CD4-positive, alpha-beta T cell treated with Interferon gamma for 1 hour (primary cell): ENCODE measurements around the gene CNR1.
"Not testable (repeated sequence)": the region's sequence is repeated elsewhere in the genome, so short reads cannot be mapped to it uniquely, and the experiment has no call there.

Source experiments
- DNase-seq: peaks from one replicate; pipeline ENCODE4 v3.0.0-alpha.2; 2020

The CNR1 gene

GRCh38 chr6:88165844-88166492 lies at the start of gene CNR1:
CNR1 (minus strand) TSS chr6:88166347; CDS start chr6:88145274, 21,073 bp downstream.
- peak; percentile 30 for DNase-seq

GRCh38 chr6:88211446-88211845 lies 45.3 kb upstream of the CNR1 start:
- DNase-seq, result no peak

- no peak for DNase-seq
Observed at GRCh38 chr6:88209301-88209700, 43.2 kb upstream of the CNR1 start.

GRCh38 chr6:88208726-88209125 lies 42.6 kb upstream of the CNR1 start:
- DNase-seq, result no peak

GRCh38 chr6:88201734-88202133 lies 35.6 kb upstream of the CNR1 start:
- DNase-seq, result not testable (repeated sequence)

- DNase-seq, result no peak
Observed at GRCh38 chr6:88184921-88185320, 18.8 kb upstream of the CNR1 start.

GRCh38 chr6:88183471-88183870 lies 17.3 kb upstream of the CNR1 start:
- DNase-seq, result no peak

- peak; percentile 35 for DNase-seq
Observed at GRCh38 chr6:88179692-88180091, 13.5 kb upstream of the CNR1 start.

GRCh38 chr6:88177961-88178464 lies 11.9 kb upstream of the CNR1 start:
- no peak for DNase-seq

- DNase-seq, result no peak
Observed at GRCh38 chr6:88174906-88175305, 8.8 kb upstream of the CNR1 start.

- DNase-seq, result no peak
Observed at GRCh38 chr6:88171312-88171711, 5.2 kb upstream of the CNR1 start.

- DNase-seq, result no peak
Observed at GRCh38 chr6:88168362-88168761, 2.2 kb upstream of the CNR1 start.

- no peak for DNase-seq
Observed at GRCh38 chr6:88167352-88167937, 1.3 kb upstream of the CNR1 start.

- no peak for DNase-seq
Observed at GRCh38 chr6:88166493-88167351, 575 bp upstream of the CNR1 start.

GRCh38 chr6:88165087-88165843 lies 882 bp downstream of the CNR1 start:
- no peak for DNase-seq

GRCh38 chr6:88164061-88164460 lies 2.1 kb downstream of the CNR1 start:
- no peak for DNase-seq

GRCh38 chr6:88163616-88164015 lies 2.5 kb downstream of the CNR1 start:
- no peak for DNase-seq

- DNase-seq, result no peak
Observed at GRCh38 chr6:88161940-88162339, 4.2 kb downstream of the CNR1 start.

- no peak for DNase-seq
Observed at GRCh38 chr6:88157106-88157505, 9.0 kb downstream of the CNR1 start.

GRCh38 chr6:88145298-88145963 lies 20.7 kb downstream of the CNR1 start:
- DNase-seq, result no peak

- no peak for DNase-seq
Observed at GRCh38 chr6:88144637-88145297, 21.4 kb downstream of the CNR1 start.
